T-helper 9 cell (primary cell): ENCODE results near the gene DCP1A.

Source experiments
- DNase-seq: peaks from one replicate; pipeline ENCODE4 v3.0.0-alpha.2; 2020

DCP1A gene

GRCh38 chr3:53242642-53243041 lies 104.7 kb downstream of the DCP1A start:
- no peak for DNase-seq

GRCh38 chr3:53242155-53242554 lies 105.2 kb downstream of the DCP1A start:
- no peak for DNase-seq

- DNase-seq = no peak
Observed at GRCh38 chr3:53240989-53241972, 106.1 kb downstream of the DCP1A start.

GRCh38 chr3:53239800-53240199 lies 107.5 kb downstream of the DCP1A start:
- DNase-seq = no peak

- no peak for DNase-seq
Observed at GRCh38 chr3:53238886-53239285, 108.5 kb downstream of the DCP1A start.

GRCh38 chr3:53238051-53238850 lies 109.1 kb downstream of the DCP1A start:
- DNase-seq = no peak

- DNase-seq = no peak
Observed at GRCh38 chr3:53236112-53236841, 111.1 kb downstream of the DCP1A start.

- DNase-seq = no peak
Observed at GRCh38 chr3:53235545-53235944, 111.8 kb downstream of the DCP1A start.

- DNase-seq = no peak
Observed at GRCh38 chr3:53234841-53235232, 112.5 kb downstream of the DCP1A start.

- DNase-seq = no peak
Observed at GRCh38 chr3:53234130-53234840, 113.1 kb downstream of the DCP1A start.
